Neural cell (in vitro differentiated cells): ENCODE results near the gene TMEM132C. TPM values are rescaled to one million over a fixed set of nuclear protein-coding genes. Genes with fewer than 3 reads are reported as not detected.

Experiments used
- H2AFZ ChIP-seq: fragments of 200-600, 300-800 bp; sonication (generic), shearing (Covaris generic); 2 replicates; pipeline ENCODE4 v1.6.0; 2014; ENCODE audit warnings: low read depth, mild to moderate bottlenecking, antibody characterized with exemption, low read length, moderate library complexity
- H3F3A ChIP-seq: fragments of 200-600 bp; shearing (Covaris generic); 2 replicates; pipeline ENCODE4 v1.6.1; 2016; ENCODE audit warnings: mild to moderate bottlenecking, moderate library complexity, mixed read lengths, antibody characterized with exemption, low read length; ENCODE audit not compliant: insufficient read depth, poor library complexity, severe bottlenecking
- H3K27ac ChIP-seq: fragments of 200-600, 300-800 bp; sonication (generic), shearing (Covaris generic); 2 replicates; pipeline ENCODE4 v1.5.1; 2014; ENCODE audit warnings: mild to moderate bottlenecking, low read length, moderate library complexity
- H3K27me3 ChIP-seq: fragments of 300-800, 200-600 bp; sonication (generic), shearing (Covaris generic); 2 replicates; pipeline ENCODE4 v1.6.0; 2014; ENCODE audit warnings: mild to moderate bottlenecking, low read depth, low read length, moderate library complexity; ENCODE audit not compliant: insufficient read depth
- H3K36me3 ChIP-seq: fragments of 300-800, 200-600 bp; sonication (generic), shearing (Covaris generic); 2 replicates; pipeline ENCODE4 v1.5.1; 2014; ENCODE audit warnings: mild to moderate bottlenecking, antibody characterized with exemption, low read length, moderate library complexity; ENCODE audit not compliant: insufficient read depth
- H3K4me2 ChIP-seq: fragments of 300-800, 200-600 bp; sonication (generic), shearing (Covaris generic); 2 replicates; pipeline ENCODE4 v1.6.0; 2014; ENCODE audit warnings: mild to moderate bottlenecking, low read length
- H3K4me3 ChIP-seq: fragments of 300-800, 200-600 bp; sonication (generic), shearing (Covaris generic); 2 replicates; pipeline ENCODE4 v1.5.1; 2014; ENCODE audit warnings: mild to moderate bottlenecking, low read length, moderate library complexity
- H3K79me2 ChIP-seq: fragments of 200-600 bp; shearing (Covaris generic); replicated peaks from 2 replicates; pipeline ENCODE4 v1.6.0; 2014; ENCODE audit warnings: mild to moderate bottlenecking, low read length, moderate library complexity; ENCODE audit not compliant: insufficient read depth
- H3K9ac ChIP-seq: fragments of 300-800, 200-600 bp; sonication (generic), shearing (Covaris generic); 2 replicates; pipeline ENCODE4 v1.6.1; 2016; ENCODE audit warnings: mild to moderate bottlenecking, low read length, mixed read lengths
- H3K9me2 ChIP-seq: fragments of 200-600 bp; shearing (Covaris generic); 2 replicates; pipeline ENCODE4 v1.6.1; 2016; ENCODE audit warnings: mild to moderate bottlenecking, low read length, mixed read lengths; ENCODE audit not compliant: insufficient read depth
- H3K9me3 ChIP-seq: fragments of 200-600, 300-800 bp; sonication (generic), shearing (Covaris generic); 2 replicates; pipeline ENCODE4 v1.6.1; 2016; ENCODE audit warnings: mild to moderate bottlenecking, mixed run types, low read length, moderate library complexity, mixed read lengths
- H4K20me1 ChIP-seq: fragments of 200-600 bp; shearing (Covaris generic); 2 replicates; pipeline ENCODE4 v1.6.1; 2016; ENCODE audit warnings: mild to moderate bottlenecking, mixed run types; ENCODE audit not compliant: insufficient read depth
- CTCF ChIP-seq: fragments of 450-650 bp; IDR thresholded peaks from 2 replicates; pipeline ENCODE4 v1.5.1; 2014; ENCODE audit warnings: antibody characterized with exemption, mild to moderate bottlenecking, moderate library complexity; ENCODE audit not compliant: poor library complexity, severe bottlenecking
- EP300 ChIP-seq: fragments of 450-650 bp; conservative IDR thresholded peaks from 2 replicates; pipeline ENCODE4 v1.6.1; 2014; ENCODE audit warnings: antibody characterized with exemption, mild to moderate bottlenecking, moderate library complexity; ENCODE audit not compliant: poor library complexity, severe bottlenecking
- EZH2 ChIP-seq: fragments of 200-600, 300-800 bp; shearing (Covaris generic), sonication (generic); IDR thresholded peaks from 2 replicates; pipeline ENCODE4 v1.6.1; 2014; ENCODE audit warnings: antibody characterized with exemption, low read length, borderline replicate concordance, mild to moderate bottlenecking; ENCODE audit not compliant: insufficient read depth, poor library complexity, severe bottlenecking
- MXI1 ChIP-seq: fragments of 450-650 bp; conservative IDR thresholded peaks from 2 replicates; pipeline ENCODE4 v1.6.1; 2014; ENCODE audit warnings: antibody characterized with exemption, mild to moderate bottlenecking; ENCODE audit not compliant: poor library complexity, severe bottlenecking
- POLR2AphosphoS5 ChIP-seq: IDR thresholded peaks from 2 replicates; pipeline ENCODE4 v1.6.1; 2012
- RAD21 ChIP-seq: fragments of 450-650 bp; conservative IDR thresholded peaks from 2 replicates; pipeline ENCODE4 v1.6.1; 2014; ENCODE audit warnings: antibody characterized with exemption, mild to moderate bottlenecking, moderate library complexity
- SMC3 ChIP-seq: fragments of 450-650 bp; conservative IDR thresholded peaks from 2 replicates; pipeline ENCODE4 v1.6.1; 2014; ENCODE audit warnings: antibody characterized with exemption, mild to moderate bottlenecking, moderate library complexity; ENCODE audit not compliant: poor library complexity
- TAF1 ChIP-seq: IDR thresholded peaks from 2 replicates; pipeline ENCODE4 v1.6.1; 2012; ENCODE audit warnings: low read depth
- polyA plus RNA-seq: library from polyadenylated mRNA; depleted of rRNA; stranded (reverse); fragments of >200 nt; gene quantifications from 2 replicates; pipeline ENCODE4 v1.2.3, GENCODE V29; 2014
- TF ChIP-seq, protein P1 (sequence below): IDR thresholded peaks from 2 replicates; pipeline ENCODE4 v1.6.1; 2012; ENCODE audit warnings: borderline replicate concordance

The TMEM132C gene
- polyA plus RNA-seq, 1 donor from 2014 or later: 0.06 TPM

GRCh38 chr12:128394137-128394536 is 127.2 kb downstream of the TMEM132C start:
- Histone ChIP-seq H3K79me2 (no peaks in the 10 kb centered on the region), H3K9me2 (no peaks in the 10 kb centered on the region), H2AFZ (no peak overlapping the region), H4K20me1 (no peaks in the 10 kb centered on the region), H3K27me3 (no peaks in the 10 kb centered on the region), H3K9ac (no peak overlapping the region), H3K27ac (no peak overlapping the region), H3K9me3 (no peaks in the 10 kb centered on the region), H3K4me2 (no peak overlapping the region), H3F3A (no peaks in the 10 kb centered on the region), H3K4me3 (no peak overlapping the region), H3K36me3 (no peaks in the 10 kb centered on the region)
- TF ChIP-seq EZH2 (no peak), SMC3 (no peak), RAD21 (no peak), MXI1 (no peak), POLR2AphosphoS5 (no peak), TAF1 (no peak), EP300 (no peak), CTCF (no peak)
- TF ChIP-seq, protein P1, sequence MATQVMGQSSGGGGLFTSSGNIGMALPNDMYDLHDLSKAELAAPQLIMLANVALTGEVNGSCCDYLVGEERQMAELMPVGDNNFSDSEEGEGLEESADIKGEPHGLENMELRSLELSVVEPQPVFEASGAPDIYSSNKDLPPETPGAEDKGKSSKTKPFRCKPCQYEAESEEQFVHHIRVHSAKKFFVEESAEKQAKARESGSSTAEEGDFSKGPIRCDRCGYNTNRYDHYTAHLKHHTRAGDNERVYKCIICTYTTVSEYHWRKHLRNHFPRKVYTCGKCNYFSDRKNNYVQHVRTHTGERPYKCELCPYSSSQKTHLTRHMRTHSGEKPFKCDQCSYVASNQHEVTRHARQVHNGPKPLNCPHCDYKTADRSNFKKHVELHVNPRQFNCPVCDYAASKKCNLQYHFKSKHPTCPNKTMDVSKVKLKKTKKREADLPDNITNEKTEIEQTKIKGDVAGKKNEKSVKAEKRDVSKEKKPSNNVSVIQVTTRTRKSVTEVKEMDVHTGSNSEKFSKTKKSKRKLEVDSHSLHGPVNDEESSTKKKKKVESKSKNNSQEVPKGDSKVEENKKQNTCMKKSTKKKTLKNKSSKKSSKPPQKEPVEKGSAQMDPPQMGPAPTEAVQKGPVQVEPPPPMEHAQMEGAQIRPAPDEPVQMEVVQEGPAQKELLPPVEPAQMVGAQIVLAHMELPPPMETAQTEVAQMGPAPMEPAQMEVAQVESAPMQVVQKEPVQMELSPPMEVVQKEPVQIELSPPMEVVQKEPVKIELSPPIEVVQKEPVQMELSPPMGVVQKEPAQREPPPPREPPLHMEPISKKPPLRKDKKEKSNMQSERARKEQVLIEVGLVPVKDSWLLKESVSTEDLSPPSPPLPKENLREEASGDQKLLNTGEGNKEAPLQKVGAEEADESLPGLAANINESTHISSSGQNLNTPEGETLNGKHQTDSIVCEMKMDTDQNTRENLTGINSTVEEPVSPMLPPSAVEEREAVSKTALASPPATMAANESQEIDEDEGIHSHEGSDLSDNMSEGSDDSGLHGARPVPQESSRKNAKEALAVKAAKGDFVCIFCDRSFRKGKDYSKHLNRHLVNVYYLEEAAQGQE: no peak

DNA sequence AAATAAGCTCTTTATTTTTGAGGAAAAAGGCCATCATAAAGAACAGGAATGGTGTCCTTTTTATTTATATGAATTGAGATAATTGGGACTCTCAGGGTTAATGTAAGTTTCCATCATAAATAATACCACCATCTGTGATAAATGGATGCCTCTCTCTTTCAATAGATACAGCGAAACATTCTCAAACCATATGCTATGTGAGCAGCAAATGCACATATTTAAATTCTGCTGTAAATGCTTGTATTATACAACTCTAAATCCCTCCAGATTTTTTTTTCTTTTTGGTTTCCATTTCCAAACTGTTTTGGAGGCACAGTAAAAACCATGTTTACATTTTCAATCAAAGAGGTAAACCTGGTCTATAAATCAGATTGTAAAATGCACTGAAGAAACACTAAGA is 132.3 kb downstream of the TMEM132C start:
- no peaks in the 10 kb centered on the region for H3K79me2 ChIP-seq
- no peaks in the 10 kb centered on the region for H3K36me3 ChIP-seq
- no peaks in the 10 kb centered on the region for H3K9me3 ChIP-seq
- no peaks in the 10 kb centered on the region for H3K27me3 ChIP-seq
- H3K9me2 ChIP-seq: no peaks in the 10 kb centered on the region
- no peaks in the 10 kb centered on the region for H4K20me1 ChIP-seq
- H3K4me3 ChIP-seq: no peak overlapping the region
- H3F3A ChIP-seq: no peaks in the 10 kb centered on the region
- no peak overlapping the region for H2AFZ ChIP-seq
- no peak overlapping the region for H3K4me2 ChIP-seq
- H3K27ac ChIP-seq: no peak overlapping the region
- H3K9ac ChIP-seq: no peak overlapping the region
- no peak for TF ChIP-seq MXI1
- TF ChIP-seq POLR2AphosphoS5: no peak
- no peak for TF ChIP-seq RAD21
- TF ChIP-seq EZH2: no peak
- no peak for TF ChIP-seq CTCF
- no peak for TF ChIP-seq EP300
- TF ChIP-seq SMC3: no peak
- no peak for TF ChIP-seq TAF1
- TF ChIP-seq, protein P1: no peak
